Peyer's patch (tissue), 4 donors: ENCODE measurements around the gene GPSM1. TPM values are rescaled to one million over a fixed set of nuclear protein-coding genes. Genes with fewer than 3 reads are reported as not detected.

Experiments used
- DNase-seq, 3 donors: peaks; one replicate each; pipeline ENCODE4 v3.0.0-alpha.2; 2017 to 2019
- H3K27ac ChIP-seq, 4 donors: fragments of 200-600 bp; sonication (generic); one replicate each; pipeline ENCODE4 v1.5.1; 2016 to 2019
- H3K27me3 ChIP-seq, 2 donors: fragments of 200-600 bp; sonication (generic); one replicate each; pipeline ENCODE4 v1.5.1; 2019
- H3K36me3 ChIP-seq, 3 donors: fragments of 200-600 bp; sonication (generic); one replicate each; pipeline ENCODE4 v1.5.1; 2016 to 2019
- H3K4me1 ChIP-seq, 4 donors: fragments of 200-600 bp; sonication (generic); one replicate each; pipeline ENCODE4 v1.5.1; 2016 to 2019
- H3K4me3 ChIP-seq, 4 donors: fragments of 200-600 bp; sonication (generic); 1 replicate in 3 of 4; 2 replicates in 1 of 4; pipeline ENCODE4 v1.5.1; 2016 to 2019; ENCODE audit warnings: mild to moderate bottlenecking in 1 of 4
- H3K9me3 ChIP-seq, 4 donors: fragments of 200-600 bp; sonication (generic); one replicate each; pipeline ENCODE4 v1.5.1; 2016 to 2019; ENCODE audit warnings: mild to moderate bottlenecking in 1 of 4
- CTCF ChIP-seq, 6 experiments: fragments of 450-650 bp in 4 of 6; fragments of 200-600 bp in 2 of 6; sonication (generic) in 1 of 6; IDR thresholded peaks; one replicate each; pipeline ENCODE4 v1.5.1; 2017 to 2019; ENCODE audit warnings: antibody characterized with exemption in 6 of 6, mild to moderate bottlenecking in 3 of 6, moderate library complexity in 1 of 6
- POLR2A ChIP-seq, 2 donors: fragments of 450-650 bp; IDR thresholded peaks; one replicate each; pipeline ENCODE4 v1.5.1; 2017; ENCODE audit warnings: antibody characterized with exemption in 2 of 2, mild to moderate bottlenecking in 2 of 2, moderate library complexity in 2 of 2
- total RNA-seq, 4 donors: library from RNA; depleted of rRNA; stranded (reverse); fragments of >200 nt; gene quantifications; one replicate each; pipeline ENCODE4 v1.1.0, GENCODE V29; 2016

GPSM1 gene
- total RNA-seq, 4 donors from 2014 or later = 3.7 to 25.6 (median 6.0) TPM

GRCh38 chr9:136287960-136288753, 39.2 kb upstream of the GPSM1 start:
- Histone ChIP-seq H3K4me1 (peaks cover 0 to 5% (median 3%) of the 10 kb centered on the region in 4 donors), H3K27me3 (no peaks in the 10 kb centered on the region), H3K9me3 (no peaks in the 10 kb centered on the region), H3K4me3 (no peak overlapping the region), H3K27ac (no peak overlapping the region), H3K36me3 (no peaks in the 10 kb centered on the region)
- DNase-seq = no peak
- TF ChIP-seq POLR2A (IDR thresholded peaks at IDR 0.05) = no peak
- TF ChIP-seq CTCF (IDR thresholded peaks at IDR 0.05) = no peak

- TF ChIP-seq CTCF (IDR thresholded peaks at IDR 0.05) (no peak), POLR2A (IDR thresholded peaks at IDR 0.05) (no peak)
- Histone ChIP-seq H3K36me3 (no peaks in the 10 kb centered on the region), H3K4me1 (no peaks in the 10 kb centered on the region), H3K27me3 (no peaks in the 10 kb centered on the region), H3K27ac (no peak overlapping the region), H3K9me3 (no peaks in the 10 kb centered on the region), H3K4me3 (no peak overlapping the region)
- no peak for DNase-seq
Measured at GRCh38 chr9:136289651-136290507, 37.5 kb upstream of the GPSM1 start.

- no peak overlapping the region for H3K4me3 ChIP-seq
- no peaks in the 10 kb centered on the region for H3K27me3 ChIP-seq
- H3K4me1 ChIP-seq = no peaks in the 10 kb centered on the region
- no peak overlapping the region for H3K27ac ChIP-seq
- no peak for DNase-seq
- TF ChIP-seq CTCF (IDR thresholded peaks at IDR 0.05) (no peak), POLR2A (IDR thresholded peaks at IDR 0.05) (no peak)
- H3K36me3 ChIP-seq = no peaks in the 10 kb centered on the region
- no peaks in the 10 kb centered on the region for H3K9me3 ChIP-seq
Measured at GRCh38 chr9:136290508-136291000, 36.8 kb upstream of the GPSM1 start.

- H3K4me3 ChIP-seq = no peak overlapping the region
- no peak overlapping the region for H3K27ac ChIP-seq
- DNase-seq = no peak
- TF ChIP-seq CTCF (IDR thresholded peaks at IDR 0.05) (no peak), POLR2A (IDR thresholded peaks at IDR 0.05) (no peak)
- H3K9me3 ChIP-seq = no peaks in the 10 kb centered on the region
- peaks cover 0 to 6% (median 0%) of the 10 kb centered on the region in 4 donors for H3K4me1 ChIP-seq
- H3K36me3 ChIP-seq = no peaks in the 10 kb centered on the region
- H3K27me3 ChIP-seq = no peaks in the 10 kb centered on the region
Measured at GRCh38 chr9:136291306-136292025, 35.9 kb upstream of the GPSM1 start.

DNA sequence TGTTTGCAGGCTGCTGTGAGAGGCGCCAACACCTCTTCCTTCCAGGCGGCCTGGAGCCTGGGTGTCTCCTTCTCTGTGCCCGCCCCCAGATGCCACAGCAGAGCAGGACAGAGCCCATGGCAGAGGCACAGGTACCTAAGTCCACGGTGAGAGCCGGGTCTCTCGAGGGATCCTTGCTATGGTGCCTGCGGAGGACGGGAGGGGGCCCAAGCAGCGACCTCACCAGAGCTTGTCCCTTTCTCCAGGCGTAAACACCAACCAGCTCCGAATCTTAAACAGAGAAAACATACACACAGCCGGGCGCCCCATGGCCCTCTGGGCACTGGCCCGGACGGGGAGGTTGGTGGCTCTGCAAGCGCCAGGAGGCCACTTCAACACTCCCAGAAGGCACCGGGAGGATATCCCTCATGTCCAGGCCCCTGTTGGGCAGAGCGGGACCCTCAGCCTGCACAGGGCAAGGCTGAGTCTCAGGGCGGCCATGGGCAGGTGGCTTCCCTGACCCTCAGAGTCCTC, 35.3 kb upstream of the GPSM1 start:
- no peaks in the 10 kb centered on the region for H3K9me3 ChIP-seq
- no peak for DNase-seq
- no peak overlapping the region for H3K27ac ChIP-seq
- H3K4me1 ChIP-seq = peaks cover 0 to 12% (median 0%) of the 10 kb centered on the region in 4 donors
- no peak for TF ChIP-seq CTCF (IDR thresholded peaks at IDR 0.05)
- TF ChIP-seq POLR2A (IDR thresholded peaks at IDR 0.05) = no peak
- H3K27me3 ChIP-seq = no peaks in the 10 kb centered on the region
- no peaks in the 10 kb centered on the region for H3K36me3 ChIP-seq
- no peak overlapping the region for H3K4me3 ChIP-seq
